Activated CD4-positive, alpha-beta T cell treated with anti-CD3 and anti-CD28 coated beads for 1 hour (primary cell): Measurements from ENCODE around the gene GSTT4.
"Not testable (repeated sequence)": the region's sequence is repeated elsewhere in the genome, so short reads cannot be mapped to it uniquely, and the experiment has no call there.

Experiments
- DNase-seq: peaks from one replicate; pipeline ENCODE4 v3.0.0-alpha.2; 2020

GSTT4 gene

DNA sequence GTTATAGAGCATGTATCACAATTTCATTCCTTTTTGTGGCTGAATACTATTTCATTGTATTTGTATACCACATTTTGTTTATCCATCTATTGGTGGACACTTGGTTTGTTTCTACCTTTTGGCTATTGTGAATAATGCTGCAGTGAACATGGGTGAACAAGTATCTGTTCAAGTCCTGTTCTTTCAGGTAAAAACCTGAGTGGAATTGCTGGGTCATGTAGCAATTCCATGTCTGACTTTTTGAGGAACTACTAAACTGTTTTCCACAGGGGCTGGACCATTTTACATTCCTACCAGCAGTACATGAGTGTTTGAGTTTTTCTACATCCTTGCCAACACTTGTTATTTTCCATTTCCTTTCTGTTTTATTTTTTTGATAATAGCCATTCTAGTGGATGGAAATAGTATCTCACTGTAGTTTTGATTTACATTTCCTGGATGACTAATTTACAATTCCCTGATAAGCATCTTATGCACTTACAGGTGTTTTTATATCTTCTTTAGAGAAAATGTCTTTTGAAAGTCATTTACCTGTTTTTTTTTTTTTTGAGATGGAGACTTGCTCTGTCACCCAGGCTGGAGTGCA lies 18.0 kb upstream of the GSTT4 start:
- no peak for DNase-seq

DNA sequence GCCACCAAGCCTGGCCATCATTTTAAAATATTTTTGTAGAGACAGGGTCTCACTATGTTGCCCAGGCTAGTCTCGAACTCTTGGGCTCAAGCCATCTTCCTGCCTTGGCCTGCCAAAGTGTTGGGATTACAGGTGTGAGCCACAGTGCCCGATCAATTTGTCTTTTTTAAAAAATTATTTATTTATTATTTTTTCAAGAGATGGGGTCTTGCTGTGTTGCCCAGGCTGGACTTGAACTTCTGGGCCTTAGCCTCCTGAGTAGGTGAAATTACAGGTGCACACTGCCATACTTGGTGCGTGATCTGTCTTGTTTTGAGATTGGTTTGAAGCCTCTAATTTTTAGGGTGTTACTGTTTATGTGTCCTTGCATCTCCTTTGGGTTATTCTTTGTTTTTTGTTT lies 16.1 kb upstream of the GSTT4 start:
- DNase-seq = no peak

DNA sequence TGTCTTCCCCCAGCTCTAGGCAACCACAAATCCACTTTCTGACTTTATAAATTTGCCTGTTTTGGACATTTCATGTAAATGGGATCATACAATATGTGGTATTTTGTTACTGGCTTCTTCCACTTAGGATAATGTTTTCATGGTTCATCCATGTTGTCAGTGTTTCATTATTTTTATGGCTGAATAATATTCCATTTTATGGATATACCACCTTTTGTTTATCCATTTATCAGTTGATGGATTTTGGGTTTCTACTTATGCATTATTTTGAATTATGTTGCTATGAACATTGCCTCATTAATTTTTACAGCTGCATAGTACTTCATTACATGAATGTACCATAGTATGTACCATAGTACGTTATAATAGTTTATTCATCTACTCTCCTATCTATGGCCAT lies 10.9 kb upstream of the GSTT4 start:
- DNase-seq = no peak

DNA sequence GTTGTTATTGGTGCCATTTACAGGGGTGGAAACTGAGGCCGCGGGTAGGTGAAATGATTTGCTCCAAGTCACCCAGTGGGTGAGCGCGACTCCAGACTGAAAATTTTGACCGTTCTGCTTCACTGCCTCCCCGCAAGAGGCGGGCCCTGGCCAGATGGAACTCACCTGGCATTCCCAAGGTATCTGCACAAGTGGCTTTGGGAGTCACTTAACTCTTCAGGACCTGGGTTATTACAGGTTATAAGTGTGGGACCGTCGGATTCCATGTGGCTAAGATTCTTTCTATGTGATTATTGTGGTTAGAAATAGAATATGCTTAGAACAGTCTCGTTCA lies 6.4 kb upstream of the GSTT4 start:
- no peak for DNase-seq

DNA sequence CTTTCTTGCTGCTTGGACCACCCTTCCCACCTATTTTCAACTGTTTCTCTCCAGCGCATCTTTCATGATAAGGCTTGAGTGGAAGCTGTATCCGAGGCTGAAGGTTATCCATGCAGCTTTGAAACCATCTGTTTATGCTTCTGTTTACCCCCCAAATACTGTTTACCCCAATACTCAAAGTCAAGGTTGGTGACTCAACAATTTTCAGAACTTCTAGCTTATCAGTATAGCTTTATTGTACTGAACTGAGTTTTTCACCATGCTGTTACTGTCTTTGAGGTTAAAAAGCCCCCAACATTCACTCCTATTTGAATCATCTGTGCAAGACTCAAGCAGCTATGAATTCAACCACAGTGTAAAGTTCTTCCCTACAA lies 4.8 kb upstream of the GSTT4 start:
- DNase-seq = no peak

DNA sequence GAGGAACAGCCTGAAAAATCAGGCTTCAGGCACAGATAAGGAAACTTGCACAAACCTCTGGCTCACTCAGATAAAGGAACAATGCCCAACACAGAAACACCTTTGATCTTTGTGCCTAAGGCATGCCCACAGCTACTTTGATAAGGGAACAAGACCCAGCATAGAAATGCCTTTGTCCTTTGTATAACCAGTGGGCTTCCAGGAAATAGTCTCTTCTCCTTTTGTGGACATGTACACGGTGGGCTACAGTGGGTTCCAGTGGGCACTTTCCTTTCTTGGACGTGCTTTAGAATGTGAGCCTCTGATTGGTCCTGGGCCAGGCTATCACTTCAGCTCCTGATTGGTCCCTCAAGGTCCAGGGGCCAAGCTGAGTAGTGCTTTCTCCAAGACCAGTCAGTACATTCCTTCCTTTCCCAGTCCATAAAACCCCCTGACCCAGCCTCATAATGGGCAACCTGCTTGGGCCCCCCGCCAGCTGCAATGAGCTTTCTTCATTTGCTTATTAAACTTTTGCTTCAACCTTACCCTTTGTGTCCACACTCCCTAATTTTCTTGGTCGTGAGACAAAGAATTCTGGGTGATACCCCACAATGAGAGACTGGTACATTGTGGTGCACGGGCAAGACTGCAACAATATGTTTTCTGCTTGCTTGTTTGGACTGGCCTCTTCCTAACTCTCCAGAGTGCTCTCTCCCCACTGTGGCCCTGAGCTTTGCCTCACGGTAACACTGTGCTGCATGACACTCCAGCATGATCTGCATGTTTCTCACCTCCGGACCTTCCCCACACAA lies 4.2 kb upstream of the GSTT4 start:
- no peak for DNase-seq

DNA sequence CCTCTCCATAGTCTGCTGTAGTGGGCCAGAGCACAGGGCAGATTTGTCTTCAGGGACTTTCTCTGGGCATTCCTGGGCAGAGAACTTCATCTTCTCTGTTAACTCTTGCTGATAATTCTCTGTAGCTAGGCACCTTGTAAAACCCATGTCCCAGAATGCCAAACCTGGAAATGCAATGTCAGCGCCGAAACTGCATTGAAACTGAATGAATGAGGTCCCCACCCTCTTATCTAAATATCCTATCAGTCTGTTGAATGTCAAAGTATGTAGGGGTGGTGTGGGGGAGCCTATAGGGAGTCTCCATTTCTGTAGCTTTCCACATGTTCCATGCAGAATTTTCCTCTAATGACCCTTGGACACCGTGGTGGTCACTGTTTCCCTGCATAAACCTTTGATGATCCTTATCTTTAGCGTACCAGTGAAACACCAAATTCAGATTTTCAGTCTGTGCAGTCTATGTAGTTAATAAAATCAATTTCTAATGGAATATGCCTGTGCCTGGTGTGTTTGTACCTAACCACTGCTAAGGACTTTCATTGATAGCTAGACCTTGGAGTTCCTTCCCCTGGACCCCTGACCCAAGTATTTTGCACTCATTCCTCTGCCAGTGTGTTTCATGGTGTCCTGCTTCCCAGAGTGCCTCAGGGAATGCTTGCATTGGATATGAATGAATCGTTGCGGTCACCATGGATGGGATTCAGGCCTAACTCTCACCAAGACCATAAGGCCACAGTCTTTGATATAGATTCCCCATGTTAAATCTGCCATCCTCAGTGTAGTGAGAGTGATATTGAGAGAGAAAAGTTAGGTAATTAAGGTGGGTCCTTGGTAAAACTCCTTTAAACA lies 3.4 kb upstream of the GSTT4 start:
- DNase-seq = no peak

DNA sequence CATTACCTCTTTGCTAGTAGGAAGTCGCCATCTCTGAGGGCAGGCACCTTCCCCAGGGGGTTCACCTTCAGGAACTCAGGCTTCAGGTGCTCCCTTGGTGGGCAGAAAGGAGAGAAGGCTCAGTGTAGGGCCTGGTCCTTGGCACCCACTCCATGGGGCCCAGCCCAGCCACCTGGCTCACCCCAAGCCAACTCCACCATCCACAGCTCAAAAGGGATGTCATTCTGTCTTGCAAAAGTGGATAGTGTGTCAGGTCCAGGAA lies 2.7 kb upstream of the GSTT4 start:
- DNase-seq = no peak

DNA sequence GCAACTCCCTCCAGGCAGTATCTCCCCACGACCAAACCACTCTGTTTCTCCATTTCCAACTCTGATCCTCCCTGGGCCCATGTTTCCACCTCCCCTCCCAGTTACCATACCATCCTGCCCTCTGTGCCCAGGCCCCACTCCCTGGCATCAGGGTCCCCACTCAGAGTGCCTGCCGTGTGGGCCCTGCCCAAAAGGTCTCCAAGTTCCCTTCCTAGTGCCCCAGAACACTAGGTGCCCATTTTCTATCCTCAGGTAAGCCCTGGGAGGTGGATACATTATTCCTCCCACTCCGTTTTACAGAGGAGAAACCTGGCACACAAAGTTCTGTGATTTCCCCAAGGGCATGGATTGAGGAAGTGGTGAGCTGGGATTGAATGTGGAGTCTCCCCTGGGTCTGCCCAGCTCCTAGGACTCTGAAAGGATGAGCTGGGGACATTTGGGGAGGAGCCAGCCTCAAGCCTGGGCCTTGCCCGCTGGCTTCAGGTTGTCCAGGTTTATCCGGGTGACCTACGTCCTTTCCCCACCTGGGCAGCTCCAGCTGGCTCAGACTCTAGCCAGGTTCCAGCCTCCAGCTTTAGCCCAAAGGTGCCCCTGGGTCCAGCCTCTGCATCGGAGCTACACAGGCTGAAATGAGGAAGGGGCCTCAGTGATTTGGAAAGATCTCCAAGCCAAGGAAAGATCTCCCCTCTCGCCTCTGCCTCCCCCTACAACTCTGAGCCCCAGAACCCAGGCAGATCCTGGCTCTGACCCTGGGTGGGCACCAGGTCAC lies 2.2 kb upstream of the GSTT4 start:
- no peak for DNase-seq

DNA sequence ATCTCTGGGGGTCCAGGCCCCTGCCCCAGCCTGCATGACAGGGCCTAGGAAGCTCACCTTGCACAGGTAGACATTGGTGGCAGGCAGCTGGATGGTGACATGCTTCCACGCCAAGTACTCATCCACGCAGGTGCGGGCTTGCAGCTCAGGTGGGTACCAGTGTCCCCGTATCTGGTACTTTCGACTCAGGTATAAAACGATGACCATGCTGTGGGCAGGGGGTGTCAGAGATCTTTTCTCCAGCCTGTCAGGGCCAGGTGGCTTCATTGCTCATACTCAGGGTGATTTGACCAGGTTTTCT lies 1.6 kb upstream of the GSTT4 start:
- no peak for DNase-seq

DNA sequence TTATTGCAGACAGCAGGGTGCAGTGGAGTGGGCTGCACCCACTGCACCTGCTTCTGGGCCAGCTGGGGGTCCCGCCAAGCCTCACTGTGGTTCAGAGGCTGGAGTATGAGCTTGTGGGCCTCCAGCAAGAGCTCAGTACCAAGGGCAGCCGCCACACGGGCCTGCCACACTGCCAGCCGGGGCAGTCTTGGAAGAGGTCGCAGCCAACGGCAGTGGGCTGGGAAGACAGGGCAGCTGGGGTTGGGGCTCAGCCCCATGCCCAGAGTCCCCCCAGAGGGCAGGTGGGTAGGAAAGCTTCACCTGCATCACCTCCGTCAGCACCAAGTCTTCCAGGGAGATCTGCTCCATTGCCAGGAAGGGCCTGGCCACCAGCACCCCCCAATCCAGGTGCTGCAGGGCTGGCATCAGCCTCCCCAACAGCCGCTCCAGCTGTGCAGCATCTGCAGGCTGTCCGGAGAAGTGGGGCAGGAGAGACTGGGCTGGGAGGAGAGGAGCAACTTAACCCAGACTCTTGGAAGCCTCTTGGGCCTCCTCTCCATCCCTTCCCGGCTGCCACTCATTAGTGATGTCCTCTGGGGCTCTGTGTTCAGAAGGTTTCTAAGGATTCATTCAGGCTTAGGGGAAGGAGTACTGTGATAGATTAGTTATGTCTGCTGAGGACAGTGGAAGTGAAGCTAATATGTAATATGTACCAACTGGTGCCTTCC lies 1.1 kb upstream of the GSTT4 start:
- DNase-seq = no peak

DNA sequence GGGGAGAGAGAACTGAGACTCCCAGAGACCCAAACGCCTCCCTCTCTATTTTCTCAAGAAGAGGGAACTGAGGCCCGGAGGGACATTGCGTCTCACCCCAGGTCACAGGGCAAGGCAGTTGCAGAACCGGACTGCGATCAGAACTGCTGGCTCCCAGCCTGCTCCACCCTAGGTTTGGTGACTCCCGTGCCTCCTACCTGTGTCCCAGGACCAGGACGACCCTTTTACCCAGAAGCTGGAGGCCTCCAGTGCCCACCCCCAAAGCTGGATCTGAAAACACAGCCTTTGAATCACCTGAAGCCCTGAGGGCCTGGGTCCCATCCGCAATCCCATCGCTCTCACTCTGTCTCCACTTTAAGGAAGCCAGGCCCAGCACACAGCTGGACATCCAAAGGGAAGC lies 1.4 kb downstream of the GSTT4 start:
- DNase-seq = no peak

DNA sequence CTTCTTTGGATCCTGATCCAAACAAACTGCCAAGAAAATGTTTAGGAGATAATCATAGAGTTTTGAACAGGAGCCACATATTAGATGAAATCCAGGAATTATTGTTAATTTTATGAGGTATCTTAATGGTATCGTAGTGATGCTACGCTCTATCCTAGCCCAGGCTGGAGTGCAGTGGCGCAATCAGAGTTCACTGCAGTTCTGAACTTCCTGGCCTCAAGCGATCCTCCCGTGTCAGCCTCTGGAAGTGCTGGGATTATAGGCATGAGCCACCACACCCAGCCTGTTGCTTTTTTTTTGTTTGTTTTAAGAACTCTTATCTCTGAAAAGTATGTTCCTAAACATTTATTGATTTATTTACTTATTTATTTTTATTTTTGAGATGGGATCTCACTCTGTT lies 2.4 kb downstream of the GSTT4 start:
- DNase-seq = no peak

DNA sequence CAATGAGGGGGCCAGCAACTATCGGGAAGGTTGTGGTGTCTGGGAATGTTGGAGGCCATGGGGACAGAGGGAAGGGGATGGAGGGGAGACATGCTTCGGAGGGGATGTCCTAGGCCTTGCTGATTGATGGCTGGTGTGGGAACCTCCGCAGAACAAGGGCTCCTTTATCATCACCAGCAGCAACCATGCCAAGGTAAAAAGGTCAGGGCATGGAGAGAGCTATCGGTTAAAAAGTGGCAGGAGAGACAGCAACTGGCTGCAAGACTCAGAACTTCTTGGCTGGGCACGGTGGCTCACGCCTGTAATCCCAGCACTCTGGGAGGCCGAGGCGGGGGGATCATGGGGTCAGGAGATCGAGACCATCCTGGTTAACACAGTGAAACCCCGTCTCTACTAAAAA lies 3.0 kb downstream of the GSTT4 start:
- DNase-seq = no peak

DNA sequence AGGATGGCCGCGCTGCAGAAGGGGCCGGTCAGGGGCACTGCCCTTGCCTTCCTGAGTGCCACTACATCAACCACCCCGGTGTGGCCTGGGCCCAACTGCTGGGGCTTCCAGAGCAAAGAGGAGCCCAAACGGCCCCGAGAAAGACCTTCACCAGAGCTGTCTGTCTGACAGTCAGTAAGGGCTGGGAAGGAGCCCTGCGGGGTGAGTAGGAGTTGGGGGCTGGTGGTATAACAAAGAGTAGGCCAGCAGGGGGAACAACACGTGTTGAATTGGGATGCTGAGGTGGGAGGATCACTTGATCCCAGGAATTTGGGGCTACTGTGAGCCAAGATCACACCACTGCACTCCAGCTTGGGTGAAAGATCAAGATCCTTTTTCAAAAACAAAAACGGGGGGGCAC lies 3.9 kb downstream of the GSTT4 start:
- DNase-seq = no peak

DNA sequence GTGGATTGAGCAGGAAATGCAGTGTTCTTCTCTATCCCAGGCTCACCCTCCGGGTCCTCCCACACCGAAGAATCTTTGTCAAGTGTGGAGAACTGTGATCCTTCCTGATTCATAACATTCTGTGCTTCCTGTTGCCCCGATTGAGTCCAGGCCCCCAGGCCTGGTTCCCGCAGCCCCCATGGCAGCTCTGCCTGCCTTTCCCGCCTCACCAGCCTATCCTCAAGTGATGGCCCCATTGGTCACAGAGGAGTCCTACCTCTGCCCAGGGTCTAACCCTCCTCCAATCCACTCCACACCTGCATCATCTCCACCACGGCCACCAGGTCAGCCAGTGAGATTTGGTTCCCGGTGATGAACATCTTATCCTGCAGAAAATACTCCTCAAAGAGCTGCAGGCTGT lies 5.5 kb downstream of the GSTT4 start:
- not testable (repeated sequence) for DNase-seq

DNA sequence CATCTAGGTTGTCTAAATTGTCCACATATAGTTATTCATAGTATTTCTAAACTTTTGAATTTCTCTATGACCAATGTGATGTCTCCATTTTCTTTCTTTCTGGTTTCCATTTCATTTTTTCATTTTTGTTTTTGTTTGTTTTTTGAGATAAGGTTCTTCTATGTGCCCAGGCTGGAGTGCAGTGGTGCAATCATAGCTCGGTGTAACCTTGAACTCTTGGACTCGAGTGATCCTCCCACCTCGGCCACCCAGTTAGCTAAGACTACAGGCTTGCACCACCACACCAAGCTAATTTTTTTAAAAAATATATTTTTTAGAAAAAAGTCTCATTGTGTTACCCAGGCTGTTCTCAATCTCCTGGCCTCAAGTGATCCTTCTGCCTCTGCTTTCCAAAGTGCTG lies 8.2 kb downstream of the GSTT4 start:
- DNase-seq = no peak

DNA sequence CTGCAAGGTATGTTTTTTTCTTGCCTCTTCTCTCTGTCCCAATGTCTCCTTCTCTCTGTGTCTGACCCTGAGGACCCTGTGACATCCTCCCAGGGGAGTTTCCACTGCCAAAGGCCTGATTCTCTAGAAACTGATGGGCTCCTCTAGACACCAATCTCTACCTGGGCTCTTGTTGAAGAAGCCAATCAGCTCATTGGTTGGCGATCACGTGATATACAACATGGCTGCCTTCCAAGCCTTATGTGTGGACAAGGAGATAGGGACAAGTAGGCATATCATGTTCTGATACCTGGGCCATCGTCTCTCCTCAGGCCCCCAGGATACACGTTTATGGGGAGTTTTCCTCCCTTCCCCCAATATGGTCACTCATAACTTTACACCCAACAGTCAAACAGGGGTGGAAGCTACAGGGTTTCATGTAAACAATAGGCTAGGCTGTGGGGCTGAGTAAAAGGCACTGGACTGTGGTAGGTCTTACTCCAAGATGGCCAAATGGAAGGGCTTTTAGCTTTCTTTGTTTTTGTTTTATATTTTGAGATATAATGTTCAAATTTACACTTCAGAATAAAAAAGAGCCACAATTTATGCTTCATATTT lies 11.6 kb downstream of the GSTT4 start:
- DNase-seq = not testable (repeated sequence)

DNA sequence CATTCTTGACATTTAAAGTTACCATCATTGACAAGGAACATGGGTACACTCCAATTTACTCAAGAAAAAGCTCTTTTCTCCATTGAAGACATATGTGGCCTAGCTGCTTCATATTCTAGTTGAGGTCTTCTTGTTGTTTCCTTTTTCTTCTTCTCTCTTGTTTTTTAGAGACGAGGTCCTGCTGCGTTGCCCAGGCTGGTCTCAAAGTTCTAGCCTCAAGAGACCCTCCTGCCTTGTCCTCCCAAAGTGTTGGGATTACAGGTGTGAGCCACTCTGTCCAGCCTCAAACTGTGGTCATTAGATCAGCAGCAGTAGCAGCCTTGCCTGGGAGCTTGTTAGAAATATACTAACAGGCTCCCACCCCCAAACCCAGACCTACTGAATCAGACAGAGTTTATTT lies 12.2 kb downstream of the GSTT4 start:
- not testable (repeated sequence) for DNase-seq

DNA sequence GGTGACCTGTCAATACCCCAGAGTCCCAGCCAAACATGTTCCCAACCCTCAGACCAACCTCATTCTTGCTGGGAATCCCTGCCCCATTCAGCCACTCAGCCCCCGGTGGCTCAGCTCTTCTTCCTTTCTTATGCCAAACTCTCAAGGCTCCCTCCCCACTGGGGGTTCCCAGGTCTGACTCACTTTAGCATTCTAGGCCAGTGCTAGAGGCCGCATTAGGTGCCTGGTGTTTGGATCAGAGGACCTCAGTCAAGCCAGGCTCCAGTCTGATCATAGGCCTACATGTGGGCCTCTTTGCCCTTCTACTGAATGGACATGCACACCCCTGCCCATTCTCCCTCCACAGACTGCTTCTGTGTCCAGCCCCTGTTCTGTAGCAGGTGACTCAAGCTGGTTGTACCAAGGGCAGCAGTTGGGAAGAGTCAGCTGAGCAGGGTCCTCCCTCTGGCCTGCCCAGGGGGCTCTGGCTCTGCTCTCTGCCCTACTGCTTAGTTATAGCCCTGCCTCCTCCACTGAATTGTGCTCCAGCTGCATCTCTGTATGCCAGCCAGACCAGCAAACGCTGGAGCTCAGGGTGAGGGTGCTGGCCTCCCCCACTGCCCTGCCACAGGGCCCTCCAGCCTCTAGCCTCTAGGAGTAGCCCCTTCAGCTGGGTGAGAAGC lies 15.5 kb downstream of the GSTT4 start:
- not testable (repeated sequence) for DNase-seq

DNA sequence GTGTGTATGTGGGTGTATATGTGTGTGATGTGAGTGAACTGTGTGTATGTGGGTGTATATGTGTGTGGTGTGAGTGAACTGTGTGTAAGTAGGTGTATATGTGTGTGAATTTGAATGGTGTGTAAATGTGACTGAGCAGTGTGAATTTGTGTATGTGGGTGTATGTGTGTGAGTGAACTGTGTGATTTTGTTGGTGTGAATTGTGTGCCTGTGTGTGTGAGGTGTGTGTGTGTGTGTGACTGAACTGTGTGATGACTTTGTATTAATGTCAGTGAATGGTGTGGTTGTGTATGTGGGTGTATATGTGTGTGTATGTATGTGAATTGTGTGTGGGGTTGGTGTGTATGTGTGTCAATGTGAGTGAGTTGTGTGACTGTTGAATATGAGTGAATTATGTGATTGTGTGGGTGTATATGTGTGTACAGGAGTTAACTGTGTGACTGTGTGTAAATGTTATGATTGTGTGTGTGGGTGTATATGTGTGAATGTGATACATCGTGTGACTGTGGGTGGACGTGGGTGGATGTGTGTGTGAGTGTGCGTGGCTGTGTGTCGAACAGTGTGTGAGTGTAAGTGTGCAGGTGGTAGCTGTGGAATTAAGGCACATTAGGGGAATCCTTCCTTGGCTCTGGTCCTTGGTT lies 18.6 kb downstream of the GSTT4 start:
- not testable (repeated sequence) for DNase-seq

DNA sequence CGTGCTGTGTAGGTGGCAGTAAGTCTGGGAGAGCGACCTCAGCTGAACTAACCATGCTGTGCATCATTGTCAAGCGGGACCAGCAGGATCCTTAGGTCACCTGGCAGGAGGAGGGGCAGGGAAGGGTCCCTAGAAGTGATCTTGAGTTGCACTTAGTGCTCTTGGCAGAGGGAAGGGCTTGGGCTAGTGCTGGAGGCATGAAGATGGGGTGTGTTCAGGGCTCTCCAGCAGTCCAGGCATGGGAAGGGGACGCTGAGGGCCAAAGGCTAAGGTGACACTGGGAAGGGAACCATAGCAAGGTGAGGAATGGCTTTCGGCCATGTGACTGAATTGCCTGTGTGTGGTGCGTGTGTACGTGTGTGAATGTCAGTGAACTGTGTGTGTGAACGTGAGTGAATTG lies 19.2 kb downstream of the GSTT4 start:
- DNase-seq = not testable (repeated sequence)
